ENCODE data around the gene TPST2.
A peak's percentile ranks its signal among the peaks of the same experiment; 100 is the strongest.

Gene TPST2

DNA sequence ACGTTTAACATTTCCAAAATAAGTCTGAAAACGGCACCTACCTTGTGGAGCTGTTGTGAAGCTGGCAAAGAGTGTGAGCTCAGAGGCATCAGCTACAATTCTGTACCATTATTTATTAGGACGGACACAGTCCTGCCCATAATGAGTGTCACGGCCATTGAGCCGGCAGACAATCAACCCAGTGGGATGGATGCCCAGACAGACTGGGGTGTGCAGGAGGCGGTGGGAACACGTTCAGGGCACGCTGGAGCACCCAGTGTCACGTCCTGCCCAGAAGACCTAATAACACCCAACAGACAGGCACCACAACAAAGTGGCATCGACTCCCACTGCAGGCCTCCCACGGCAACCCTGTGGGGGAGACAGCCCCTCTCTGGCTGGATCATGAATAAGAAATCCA, 34.5 kb downstream of the TPST2 start:
- no peak for DNase-seq (ENCODE audit: low read depth)

DNA sequence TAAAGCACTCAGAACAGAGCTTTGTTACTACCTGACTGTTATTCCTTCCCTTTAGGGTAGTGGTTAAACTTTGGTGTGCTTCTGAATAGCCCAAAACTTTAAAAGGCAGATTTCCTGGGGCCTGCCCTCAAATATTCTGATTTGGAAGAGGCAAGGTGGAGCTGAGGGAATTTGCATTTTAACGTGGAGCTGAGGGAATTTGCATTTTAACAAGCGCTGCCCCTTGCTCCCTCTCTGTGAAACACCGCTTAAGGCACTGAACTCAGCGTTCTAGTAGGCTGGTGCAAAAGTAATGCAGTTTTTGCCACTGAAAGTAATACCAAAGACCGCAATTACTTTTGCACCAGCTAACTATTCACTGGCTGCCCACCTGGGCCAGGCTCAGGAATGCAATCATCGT, 35.0 kb downstream of the TPST2 start:
- DNase-seq (ENCODE audit: low read depth) = no peak

DNA sequence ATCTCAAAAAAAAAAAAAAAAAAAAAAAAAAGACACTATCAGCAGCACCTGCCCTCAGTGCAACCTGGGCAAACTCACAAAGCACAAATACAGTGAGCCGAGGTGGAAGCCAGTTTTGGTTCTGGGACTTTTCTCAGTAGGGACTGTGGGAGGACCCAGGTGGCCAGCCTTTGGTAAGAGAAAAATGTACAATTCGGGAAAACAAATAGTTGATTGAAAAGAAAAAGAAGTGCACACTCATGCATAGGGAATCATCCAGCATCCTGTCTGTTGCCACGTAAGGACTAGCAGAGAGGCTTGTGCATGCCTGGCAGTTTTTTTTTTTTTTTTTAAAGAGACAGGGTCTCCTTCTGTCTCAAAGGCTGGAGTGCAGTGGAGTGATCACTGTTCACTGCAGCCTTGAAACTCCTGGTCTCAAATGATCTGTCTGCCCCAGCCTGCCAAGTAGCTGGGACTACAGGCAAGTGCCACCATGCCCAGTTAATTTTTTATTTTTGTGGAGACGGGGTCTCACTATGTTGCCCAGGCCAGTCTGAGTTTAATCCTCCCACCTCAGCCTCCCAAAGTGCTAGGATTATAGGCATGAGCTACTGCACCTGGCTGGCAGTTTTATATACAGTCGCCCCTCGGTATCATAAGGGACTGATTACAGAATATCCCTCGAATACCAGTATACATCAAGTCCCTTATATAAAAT, 36.7 kb downstream of the TPST2 start:
- DNase-seq (ENCODE audit: low read depth) = peak; percentile 70

DNA sequence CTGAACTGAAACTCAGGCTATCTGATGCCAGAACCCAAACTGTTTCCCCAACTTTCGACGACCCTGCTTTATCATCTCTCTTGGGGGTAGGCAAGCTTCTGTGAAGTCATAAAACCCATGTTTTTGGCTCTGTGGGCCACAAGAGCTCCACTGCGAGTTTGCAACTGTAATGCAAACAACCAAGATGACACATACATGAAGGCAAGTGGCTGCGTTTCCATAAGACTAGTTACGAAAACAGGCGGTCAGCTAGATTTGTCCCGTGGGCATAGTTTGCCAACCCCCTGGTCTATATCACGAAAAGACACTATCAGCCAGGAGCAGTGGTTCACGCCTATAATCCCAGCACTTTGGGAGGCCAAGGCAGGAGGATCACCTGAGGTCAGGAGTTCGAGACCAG, 37.5 kb downstream of the TPST2 start:
- no peak for DNase-seq (ENCODE audit: low read depth)

DNA sequence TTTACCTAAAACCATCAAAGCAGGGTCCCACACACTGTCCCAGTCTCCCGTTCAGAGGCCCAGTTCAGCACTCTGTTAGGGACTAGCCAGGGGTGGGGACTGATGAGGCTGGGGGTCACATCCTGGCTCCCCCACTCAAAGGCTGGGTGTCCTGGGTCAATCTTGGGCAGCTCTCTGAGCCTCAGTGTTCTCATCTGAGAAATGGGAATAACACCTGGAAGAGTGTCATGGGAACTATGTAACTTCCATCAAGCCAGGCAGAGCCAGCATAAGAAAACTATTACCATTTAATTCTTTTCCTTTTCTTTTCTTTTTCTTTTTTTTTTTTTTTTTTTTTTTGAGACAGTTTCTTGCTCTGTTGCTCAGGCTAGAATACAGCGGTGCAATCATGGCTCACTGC, 38.4 kb downstream of the TPST2 start:
- no peak for DNase-seq (ENCODE audit: low read depth)

DNA sequence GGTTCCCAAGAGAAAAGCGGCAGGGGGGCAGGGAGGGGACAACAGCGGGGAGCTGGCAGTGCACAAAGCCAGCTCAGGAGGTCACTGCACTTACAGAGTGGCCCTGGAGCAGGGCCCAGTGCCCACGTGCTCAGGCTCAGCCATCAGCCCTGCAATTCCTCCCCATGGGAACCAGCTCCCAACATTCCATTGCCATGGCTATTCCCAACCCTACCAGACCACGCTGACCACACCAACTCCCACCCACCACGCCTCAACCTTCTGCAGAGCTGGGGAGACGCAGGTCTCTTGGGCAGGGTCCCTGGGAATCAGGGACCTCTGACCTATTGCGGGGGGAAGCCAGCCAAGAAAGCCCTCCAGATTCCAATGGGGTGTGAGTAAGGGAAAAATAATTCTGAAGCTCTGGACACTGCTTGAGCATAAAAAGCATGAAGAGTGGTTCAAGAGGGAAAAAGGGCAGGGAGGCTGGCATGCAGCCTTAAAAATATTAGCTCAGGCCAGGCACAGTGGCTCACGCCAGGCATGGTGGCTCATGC, 39.4 kb downstream of the TPST2 start:
- DNase-seq (ENCODE audit: low read depth) = peak; percentile 99

DNA sequence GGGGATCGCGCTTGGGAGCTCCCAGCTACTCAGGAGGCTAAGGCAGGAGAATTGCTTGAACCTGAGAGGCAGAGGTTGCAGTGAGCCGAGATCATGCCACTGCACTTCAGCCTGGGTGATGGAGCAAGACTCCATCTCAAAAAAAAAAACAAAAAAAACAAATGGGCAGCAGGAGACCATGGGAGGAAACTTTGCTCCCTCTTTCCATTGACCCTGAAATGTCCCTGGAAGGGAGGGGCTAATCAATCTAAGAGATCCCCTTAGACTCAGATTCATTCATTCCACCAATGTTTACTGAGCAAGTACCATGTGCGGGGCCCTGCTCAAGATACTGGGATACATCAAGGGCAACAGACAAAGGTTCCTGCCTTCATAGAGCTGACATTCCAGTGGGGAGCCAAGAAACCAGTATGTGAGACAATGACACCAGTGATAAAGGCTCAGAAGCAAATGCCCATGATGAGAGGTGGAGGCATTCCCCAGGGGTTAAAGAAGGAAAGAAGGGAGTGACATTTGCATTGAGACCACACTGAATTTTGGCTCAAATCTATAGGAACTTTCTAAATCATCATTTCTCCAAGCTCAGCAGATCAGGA, 39.9 kb downstream of the TPST2 start:
- DNase-seq (ENCODE audit: low read depth) = no peak

DNA sequence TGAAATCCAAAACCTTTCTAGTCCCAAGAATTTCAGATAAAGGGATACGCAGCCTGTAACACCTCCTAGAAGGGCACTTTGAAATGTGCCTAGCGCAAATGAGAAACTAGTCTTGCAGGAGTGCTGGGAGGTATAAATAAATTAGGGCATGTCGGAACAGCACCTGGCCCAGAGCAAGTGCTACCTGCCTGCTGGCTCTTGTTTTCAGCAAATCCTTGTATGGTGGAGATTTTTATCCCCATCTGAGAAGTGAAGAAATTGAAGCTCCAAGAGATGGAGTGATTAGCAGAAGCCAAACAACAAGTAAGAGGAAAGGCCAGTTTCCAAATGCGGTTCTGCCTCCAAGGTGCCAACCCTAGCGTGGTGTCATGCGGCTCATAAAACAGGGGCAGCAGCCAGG, 40.9 kb downstream of the TPST2 start:
- no peak for DNase-seq (ENCODE audit: low read depth)

DNA sequence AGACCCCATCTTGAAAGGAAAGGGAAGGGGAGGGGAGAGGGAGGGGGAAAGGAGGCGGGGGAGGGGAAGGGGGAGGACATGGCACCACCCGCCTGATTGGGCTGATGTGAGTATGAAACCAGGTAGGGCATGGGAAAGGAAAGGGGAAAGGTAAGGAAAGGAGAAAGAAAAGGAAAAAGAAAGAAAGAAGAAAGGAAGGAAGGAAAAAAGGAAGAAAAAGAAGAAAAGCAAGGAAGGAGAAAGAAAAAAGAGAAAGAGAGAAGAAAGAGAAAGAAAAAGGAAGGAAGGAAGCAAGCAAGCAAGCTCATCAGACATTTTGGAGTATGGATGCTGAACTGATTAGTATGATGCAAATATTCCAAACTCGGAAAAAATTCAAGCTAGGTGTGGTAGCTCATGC, 41.6 kb downstream of the TPST2 start:
- no peak for DNase-seq (ENCODE audit: low read depth)

DNA sequence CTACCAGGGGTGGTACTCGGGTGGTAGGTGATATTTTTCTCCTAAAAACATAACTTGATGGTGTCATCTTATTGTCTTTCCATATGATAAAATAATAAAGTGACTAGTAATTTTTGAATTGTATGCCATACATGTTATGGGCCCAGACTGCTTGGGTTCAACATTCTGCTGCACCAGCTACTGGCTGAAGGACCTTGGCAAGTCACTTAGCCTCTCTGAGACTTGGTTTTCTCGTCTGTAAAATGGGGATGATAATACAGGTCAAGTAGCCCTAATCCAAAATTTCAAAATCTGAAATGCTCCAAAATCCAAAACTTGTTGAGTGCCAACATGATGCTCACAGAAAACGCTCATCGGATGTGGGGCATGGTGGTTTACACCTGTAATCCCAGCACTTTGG, 42.1 kb downstream of the TPST2 start:
- DNase-seq (ENCODE audit: low read depth) = no peak

DNA sequence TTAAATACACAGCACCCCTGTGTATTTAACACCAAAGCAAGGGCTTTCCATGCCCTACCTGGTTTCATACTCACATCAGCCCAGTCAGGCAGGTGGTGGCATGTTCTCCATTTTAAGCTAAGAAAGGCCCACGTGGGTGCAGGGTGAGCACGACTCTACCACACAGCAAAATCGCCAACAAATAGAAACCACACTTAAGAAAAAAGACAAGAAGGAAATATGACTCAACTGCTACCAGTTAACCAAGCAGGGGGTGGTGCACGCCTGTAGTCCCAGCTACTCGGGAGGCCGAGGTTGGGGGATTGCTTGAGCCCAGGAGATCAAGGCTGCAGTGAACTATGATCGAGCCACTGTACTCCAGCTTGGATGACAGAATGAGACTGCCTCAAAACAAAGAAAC, 42.5 kb downstream of the TPST2 start:
- no peak for DNase-seq (ENCODE audit: low read depth)

DNA sequence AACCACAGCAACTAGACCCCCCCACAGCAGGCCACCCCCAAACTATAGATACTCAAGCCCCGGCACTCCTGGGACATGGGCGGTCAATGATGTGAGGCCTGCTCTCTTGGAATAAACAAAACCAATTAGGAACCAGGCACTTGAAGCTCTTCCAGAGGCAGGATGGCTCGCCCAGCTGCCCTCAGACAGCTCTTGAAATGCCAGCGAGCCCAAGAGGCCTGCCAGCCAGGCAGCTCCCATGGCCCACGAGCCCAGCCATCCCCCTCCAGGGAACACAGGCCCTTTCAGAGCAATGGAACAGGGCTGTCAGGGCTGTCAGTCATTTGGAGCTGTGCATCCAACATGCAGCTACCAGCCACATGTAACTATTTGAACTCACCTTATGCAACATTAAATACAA, 43.6 kb downstream of the TPST2 start:
- DNase-seq (ENCODE audit: low read depth) = no peak

DNA sequence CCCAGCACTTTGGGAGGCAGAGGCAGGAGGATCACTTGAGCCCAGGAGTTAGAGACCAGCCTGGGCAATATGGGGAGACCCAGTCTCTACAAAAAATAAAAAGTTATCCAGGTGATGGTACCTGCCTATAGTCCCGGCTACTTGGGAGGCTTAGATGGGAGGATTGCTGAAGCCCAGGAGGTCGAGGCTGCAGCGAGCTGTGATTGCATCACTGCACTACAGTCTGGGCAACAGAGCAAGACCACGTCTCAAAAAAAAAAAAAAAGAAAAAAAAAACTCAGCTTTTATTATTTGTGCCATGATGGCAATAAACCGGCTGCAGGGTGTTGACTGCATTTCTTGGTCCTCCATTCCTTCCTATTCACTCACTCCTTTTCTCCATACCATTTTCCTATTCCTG, 44.1 kb downstream of the TPST2 start:
- DNase-seq (ENCODE audit: low read depth) = no peak

DNA sequence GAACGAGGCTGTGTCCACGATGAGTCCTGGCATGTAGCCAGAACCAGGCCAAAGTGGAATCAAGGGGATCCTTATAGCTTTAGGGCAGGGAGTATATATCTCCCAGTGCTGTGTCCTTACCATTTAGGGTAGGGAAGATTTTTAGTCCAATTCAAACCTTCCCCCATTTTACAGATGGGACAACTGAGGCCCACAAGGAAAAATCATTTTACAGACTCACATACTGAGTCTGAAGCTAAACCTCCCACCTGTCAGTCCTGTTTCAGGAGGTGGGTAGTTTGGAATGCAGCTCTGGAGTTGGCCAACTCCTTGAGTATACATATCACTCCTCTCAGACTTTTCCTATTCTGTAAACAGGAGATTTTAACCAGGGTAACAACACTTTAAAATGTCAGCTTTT, 44.5 kb downstream of the TPST2 start:
- DNase-seq (ENCODE audit: low read depth) = no peak

DNA sequence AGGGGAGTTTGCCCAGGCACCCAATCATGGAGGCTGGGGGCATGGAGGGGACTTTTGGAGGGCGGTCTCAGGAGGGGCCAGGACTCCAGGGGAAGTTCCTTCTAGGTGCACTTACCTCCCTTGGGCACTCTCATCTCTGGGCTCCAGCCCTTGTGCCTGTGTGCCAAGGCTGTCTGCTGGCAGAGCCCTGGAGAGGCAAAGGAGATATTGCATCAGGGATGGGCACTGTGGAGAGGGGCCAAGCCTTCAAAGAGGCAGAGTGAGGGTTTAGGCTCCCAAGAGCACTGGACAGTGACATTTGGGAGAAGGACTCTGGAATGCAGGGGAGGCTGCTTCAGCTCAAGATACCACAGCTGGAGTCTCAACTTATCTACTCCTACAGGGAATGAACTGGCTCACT, 45.4 kb downstream of the TPST2 start:
- DNase-seq (ENCODE audit: low read depth) = no peak

DNA sequence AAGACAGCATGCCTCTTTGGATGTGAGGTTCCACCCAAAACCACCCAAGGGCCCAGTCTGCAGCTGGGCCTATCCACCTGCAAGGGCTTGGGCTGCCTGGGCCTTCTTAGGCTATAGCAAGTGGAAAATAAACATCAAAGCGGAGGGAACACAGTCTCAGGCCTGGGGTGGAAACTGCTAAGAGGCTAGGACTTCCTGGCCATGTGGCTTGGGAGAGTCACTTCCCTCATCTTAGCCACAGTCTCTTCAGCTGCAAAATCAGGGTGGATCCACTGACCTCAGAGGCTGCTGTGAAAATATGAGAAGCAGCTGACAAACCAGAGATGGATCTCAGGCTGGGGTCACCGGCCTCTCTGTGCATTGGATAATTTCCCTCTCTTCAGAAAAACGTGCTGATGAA, 47.1 kb downstream of the TPST2 start:
- no peak for DNase-seq (ENCODE audit: low read depth)

DNA sequence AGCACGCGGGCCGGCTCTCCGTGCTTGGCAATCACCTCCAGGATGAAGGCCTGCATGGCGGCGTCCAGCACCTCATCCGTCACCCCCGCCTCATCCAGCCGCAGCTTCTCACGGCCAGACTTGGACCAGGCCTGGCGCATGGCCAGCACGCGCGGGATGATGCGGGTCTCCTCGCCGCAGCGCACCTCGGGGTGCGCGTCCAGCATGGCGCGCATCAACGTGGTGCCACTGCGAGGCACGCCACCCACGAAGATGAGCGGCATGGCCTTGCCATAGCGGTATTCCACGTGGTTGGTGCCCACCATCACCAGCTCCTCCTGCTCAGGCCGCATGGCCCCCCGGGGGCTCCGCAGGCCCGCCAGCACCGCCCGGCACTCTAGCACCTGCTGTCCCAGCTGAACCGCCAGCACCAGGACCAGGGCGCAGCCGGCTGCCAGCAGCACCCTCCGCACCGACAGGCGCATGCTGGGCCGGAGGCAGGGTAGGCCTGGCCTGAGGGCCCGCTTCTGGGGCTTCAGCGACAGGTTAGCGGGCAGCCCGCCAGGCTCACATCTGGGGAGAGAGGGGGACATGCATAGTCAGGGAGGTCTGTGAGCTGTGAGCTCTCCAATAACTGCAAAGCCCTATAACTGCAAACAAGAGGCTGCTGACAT, 48.6 kb downstream of the TPST2 start:
- DNase-seq (ENCODE audit: low read depth) = no peak

DNA sequence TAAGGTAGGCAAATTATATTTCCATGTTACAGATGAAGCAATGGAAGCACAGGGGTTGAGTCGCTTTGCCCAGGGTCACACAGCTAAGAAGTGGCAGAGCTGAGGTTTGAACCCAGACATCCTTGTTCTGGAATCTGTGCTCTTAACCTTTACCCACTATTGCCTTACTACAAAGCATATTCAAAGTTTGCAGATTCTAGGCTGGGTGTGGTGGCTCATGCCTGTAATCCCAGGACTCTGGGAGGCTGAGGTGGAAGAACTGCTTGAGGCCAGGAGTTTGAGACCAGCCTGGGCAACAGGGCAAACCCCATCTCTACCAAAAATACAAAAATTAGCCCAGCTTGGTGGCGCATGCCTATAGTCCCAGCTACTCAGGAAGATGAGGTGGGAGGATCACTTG, 49.8 kb downstream of the TPST2 start:
- no peak for DNase-seq (ENCODE audit: low read depth)

DNA sequence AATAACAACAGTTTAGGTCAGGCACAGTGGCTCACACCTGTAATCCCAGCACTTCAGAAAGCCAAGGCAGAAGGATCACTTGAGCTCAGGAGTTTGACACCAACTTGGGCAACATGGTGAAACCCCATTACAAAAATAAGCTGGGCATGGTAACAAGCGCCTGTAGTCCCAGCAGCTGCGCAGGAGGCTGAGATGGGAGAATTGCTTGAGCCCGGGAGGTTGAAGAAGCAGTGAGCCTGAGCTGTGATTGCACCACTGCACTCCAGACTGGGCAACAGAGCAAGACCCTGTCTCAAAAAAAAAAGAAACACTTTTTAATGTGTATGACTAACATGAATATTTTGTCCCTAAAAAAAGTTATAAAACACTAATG, 53.2 kb downstream of the TPST2 start:
- no peak for DNase-seq (ENCODE audit: low read depth)

DNA sequence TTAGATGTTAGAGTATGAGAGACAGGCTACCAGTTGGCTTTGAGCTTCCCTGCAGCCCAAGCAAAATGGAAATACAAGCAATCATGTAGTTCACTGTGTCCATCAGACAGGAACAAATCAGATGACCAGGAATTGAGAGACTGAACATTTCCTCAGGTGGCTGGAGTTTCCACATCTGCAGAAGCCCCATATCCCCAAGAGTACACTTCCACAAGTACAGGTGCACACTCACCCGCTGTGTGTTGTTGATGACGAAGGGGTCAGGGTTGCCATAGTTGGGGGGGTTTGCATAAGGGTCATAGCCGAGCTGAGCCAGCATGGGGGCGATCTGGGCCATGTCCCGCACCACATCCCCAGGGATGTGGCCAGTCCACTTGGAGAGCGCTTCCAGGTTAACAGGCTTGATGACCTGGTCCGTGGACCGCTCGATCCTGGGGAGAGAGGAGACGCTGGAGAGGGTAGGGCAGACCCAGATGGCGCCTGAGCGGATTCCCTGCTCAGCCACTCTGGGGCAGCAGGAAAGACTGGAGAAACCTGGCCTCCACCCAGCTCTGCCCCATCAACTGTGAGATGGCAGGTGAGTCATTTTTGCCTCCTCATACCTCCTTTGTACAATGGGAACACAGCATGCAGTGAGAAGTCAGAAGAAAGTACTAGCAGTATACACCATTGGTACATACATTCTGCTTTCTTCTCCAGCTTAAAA, 53.7 kb downstream of the TPST2 start:
- DNase-seq (ENCODE audit: low read depth) = no peak

DNA sequence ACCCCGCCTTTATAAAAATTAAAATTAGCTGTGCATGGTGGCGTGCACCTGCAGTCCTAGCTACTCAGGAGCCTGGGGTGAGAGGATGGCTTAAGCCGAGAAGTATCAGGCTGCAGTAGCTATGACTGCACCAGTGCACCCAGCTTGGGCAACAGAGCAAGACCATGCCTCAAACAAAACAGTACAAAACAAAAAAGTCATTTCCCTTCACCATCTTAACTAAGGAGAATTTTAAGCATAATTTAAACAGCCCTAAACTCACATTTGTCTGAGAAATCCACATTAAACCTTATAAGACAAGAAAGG, 54.4 kb downstream of the TPST2 start:
- DNase-seq (ENCODE audit: low read depth) = no peak

DNA sequence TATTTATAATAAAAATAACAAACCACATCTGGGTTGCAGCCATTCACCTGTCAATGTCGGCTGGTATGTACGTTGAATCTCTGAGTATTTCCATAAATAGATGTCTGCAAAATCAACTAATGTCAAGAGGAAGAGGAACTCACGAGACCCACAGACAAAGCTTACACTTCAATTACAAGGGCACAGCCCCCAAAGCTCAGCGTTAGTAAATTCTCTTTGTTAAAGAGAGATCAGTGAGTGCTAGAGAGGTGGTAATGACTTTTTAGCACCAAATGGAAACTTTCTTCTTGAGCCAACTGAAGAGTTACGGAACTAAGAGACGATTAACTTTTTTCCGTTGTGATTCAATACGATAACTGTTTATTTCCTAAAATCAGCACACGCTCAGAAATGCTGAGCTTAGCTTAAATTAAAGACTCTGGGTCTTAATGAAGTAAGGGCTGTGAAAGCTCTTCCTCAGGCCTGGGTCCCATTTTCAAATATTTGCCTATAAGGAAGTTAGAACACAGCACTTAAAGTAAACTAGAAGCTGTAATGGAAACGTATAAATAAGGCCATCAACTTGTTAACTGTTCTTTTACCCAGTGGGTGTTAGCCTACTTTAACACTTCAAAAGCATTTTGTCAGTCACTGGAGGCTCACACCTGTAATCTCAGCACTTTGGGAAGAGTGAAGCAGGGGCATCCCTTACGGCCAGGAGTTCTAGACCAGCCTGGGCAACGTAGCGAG, 54.9 kb downstream of the TPST2 start:
- DNase-seq (ENCODE audit: low read depth) = no peak

Measured in HS-27A (cell line).